Measurements from ENCODE around the gene COASY. TPM values are rescaled to one million over a fixed set of nuclear protein-coding genes. Genes with fewer than 3 reads are reported as not detected.
"Not testable (repeated sequence)": the region's sequence is repeated elsewhere in the genome, so short reads cannot be mapped to it uniquely, and the experiment has no call there.

The COASY gene
- polyA plus RNA-seq, 1 donor from 2014 or later: 64.9 TPM

DNA sequence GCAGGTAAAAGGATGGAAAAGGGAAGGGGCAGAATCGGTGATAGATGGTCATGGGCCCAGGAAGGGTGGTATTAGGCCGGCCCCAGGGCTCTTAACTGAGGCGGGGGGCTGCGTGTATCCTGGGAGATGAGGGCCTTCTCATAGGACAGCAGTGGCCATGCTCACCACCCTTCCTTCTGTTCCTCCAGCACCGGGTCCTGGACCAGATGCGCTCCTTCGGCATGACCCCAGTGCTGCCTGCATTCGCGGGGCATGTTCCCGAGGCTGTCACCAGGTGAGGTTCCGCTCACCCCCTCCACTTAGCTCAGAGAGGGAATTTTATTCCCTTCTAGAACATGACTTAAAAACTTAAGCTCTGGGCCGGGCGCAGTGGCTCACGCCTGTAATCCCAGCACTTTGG, 23.5 kb upstream of the COASY start:
- Mint-ChIP-seq H3K4me1 (peaks cover 16 to 18% (median 17%) of the 10 kb centered on the region in 3 donors), H3K9me3 (no peaks in the 10 kb centered on the region), H3K36me3 (no peaks in the 10 kb centered on the region), H3K27ac (no peak overlapping the region), H3K4me3 (peak overlapping the region in 1 of 4 donors; percentile 74), H3K27me3 (no peaks in the 10 kb centered on the region)

GRCh38 chr17:42540558-42540957, 21.4 kb upstream of the COASY start:
- H3K36me3 Mint-ChIP-seq, H3K27ac Mint-ChIP-seq, H3K9me3 Mint-ChIP-seq, H3K27me3 Mint-ChIP-seq: not testable (repeated sequence)
- peak overlapping the region in 1 of 4 donors; percentile 69 for H3K4me3 Mint-ChIP-seq
- peaks cover 12 to 14% (median 13%) of the 10 kb centered on the region in 3 donors for H3K4me1 Mint-ChIP-seq

DNA sequence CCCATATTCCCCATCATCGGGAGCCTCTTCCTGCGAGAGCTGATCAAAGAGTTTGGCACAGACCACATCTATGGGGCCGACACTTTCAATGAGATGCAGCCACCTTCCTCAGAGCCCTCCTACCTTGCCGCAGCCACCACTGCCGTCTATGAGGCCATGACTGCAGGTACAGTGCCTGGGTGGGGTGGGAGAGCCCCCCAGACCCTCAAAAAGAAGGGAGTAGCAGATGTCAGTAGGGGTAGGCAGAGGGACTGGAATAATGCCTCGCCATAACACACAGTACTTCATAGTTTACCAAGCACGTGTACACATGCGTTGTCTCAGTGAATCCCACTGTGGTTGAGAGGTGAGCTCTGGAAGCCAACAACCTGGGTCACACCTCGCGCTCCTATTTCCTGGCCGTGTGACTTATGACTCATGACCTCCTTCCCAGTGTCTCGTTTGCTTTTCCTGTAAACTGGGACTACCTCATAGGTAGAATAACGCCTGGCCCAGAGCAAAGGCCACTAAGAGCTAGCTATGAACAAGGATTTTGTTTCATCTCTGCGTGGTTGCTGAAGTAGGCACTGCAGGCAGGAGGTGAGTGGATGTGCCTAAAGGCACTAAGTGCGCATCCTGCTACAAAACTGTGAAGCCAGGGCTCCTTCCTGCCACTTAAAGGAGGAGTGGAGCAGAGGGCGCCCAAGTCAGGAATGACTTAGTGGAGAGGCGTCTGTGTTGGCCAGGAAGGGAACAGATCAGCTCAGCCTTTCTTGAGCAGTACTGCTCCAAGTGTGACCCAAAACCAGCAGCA, 20.7 kb upstream of the COASY start:
- Mint-ChIP-seq H3K9me3 (no peaks in the 10 kb centered on the region), H3K4me3 (peak overlapping the region in 1 of 4 donors; percentile 69), H3K27me3 (no peaks in the 10 kb centered on the region), H3K36me3 (no peaks in the 10 kb centered on the region), H3K4me1 (peaks cover 9 to 11% (median 10%) of the 10 kb centered on the region in 3 donors), H3K27ac (peak overlapping the region; percentile 48 to 86 (median 63))

DNA sequence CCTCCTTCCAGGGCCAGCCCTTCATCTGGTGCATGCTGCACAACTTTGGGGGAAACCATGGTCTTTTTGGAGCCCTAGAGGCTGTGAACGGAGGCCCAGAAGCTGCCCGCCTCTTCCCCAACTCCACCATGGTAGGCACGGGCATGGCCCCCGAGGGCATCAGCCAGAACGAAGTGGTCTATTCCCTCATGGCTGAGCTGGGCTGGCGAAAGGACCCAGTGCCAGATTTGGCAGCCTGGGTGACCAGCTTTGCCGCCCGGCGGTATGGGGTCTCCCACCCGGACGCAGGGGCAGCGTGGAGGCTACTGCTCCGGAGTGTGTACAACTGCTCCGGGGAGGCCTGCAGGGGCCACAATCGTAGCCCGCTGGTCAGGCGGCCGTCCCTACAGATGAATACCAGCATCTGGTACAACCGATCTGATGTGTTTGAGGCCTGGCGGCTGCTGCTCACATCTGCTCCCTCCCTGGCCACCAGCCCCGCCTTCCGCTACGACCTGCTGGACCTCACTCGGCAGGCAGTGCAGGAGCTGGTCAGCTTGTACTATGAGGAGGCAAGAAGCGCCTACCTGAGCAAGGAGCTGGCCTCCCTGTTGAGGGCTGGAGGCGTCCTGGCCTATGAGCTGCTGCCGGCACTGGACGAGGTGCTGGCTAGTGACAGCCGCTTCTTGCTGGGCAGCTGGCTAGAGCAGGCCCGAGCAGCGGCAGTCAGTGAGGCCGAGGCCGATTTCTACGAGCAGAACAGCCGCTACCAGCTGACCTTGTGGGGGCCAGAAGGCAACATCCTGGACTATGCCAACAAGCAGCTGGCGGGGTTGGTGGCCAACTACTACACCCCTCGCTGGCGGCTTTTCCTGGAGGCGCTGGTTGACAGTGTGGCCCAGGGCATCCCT, 18.5 kb upstream of the COASY start:
- H3K4me3 Mint-ChIP-seq: no peak overlapping the region
- no peaks in the 10 kb centered on the region for H3K27me3 Mint-ChIP-seq
- no peaks in the 10 kb centered on the region for H3K36me3 Mint-ChIP-seq
- H3K9me3 Mint-ChIP-seq: no peaks in the 10 kb centered on the region
- H3K27ac Mint-ChIP-seq: peak overlapping the region in 1 of 3 donors; percentile 57
- peaks cover 0 to 4% (median 0%) of the 10 kb centered on the region in 3 donors for H3K4me1 Mint-ChIP-seq

- Mint-ChIP-seq H3K9me3 (no peaks in the 10 kb centered on the region), H3K27ac (peak overlapping the region in 1 of 3 donors; percentile 14), H3K27me3 (no peaks in the 10 kb centered on the region), H3K4me1 (peaks cover 4 to 9% (median 4%) of the 10 kb centered on the region in 3 donors), H3K4me3 (peak overlapping the region in 1 of 4 donors; percentile 12), H3K36me3 (no peaks in the 10 kb centered on the region)
Measured at GRCh38 chr17:42544874-42545283, 17.1 kb upstream of the COASY start.

DNA sequence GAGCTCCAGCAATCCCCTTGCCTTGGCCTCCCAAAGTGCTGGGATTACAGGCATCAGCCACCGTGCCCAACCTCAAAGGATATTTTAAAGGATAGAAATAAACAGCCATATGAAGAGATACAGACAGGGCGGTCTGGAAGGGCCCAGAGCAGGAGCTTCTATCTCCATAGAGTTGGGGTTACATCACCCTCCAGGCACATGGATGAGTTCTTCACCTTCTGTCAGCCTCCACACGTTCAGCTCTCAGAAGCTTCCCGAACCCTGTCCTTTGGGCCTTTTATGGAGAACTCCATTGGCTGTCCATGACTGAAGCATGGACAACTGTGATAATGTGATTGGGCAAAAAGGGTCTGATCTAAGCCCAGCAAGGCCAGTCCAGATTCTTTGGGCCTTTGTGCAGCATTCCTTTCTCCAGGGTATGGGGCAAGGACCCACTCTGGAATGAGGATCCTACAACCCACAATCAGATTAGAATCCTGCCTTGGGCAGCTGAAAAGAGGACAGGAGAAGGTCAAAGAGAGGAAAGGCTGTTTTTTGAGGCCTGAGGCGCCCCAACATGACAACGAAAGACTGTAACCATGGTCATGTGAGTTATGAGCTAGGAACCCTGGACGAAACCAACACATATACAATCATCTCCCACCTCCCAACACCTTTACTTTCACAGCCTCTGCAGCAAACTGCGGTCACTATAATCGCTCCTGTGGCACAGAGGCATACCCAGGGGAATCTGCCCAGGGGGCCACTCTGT, 16.0 kb upstream of the COASY start:
- H3K4me1 Mint-ChIP-seq, H3K27ac Mint-ChIP-seq, H3K27me3 Mint-ChIP-seq, H3K4me3 Mint-ChIP-seq, H3K9me3 Mint-ChIP-seq, H3K36me3 Mint-ChIP-seq: not testable (repeated sequence)

GRCh38 chr17:42547001-42547461, 14.9 kb upstream of the COASY start:
- Mint-ChIP-seq H3K4me1 (peaks cover 5 to 9% (median 7%) of the 10 kb centered on the region in 3 donors), H3K4me3 (peak overlapping the region in 2 of 4 donors; percentile 74 to 83), H3K36me3 (no peaks in the 10 kb centered on the region), H3K9me3 (no peaks in the 10 kb centered on the region), H3K27me3 (no peaks in the 10 kb centered on the region), H3K27ac (no peak overlapping the region)

DNA sequence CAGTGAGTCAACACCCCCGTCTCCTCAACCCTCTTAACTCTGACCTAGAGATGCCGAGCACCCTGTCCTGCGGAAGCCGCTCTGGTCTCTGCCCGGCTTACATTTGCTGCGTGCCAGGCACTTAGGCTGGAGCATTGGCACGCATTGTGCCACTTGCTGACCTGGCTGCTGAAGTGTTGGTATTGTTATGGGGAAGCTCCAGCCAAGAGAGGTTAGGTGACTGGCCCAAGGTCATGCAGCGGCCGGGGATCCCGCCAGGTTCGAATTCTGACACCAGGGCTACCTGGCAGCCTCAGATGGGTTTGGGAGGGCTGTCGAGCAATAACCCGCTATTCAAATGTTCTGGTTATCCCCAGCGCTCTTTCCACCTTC, 14.3 kb upstream of the COASY start:
- Mint-ChIP-seq H3K27me3 (no peaks in the 10 kb centered on the region), H3K27ac (no peak overlapping the region), H3K9me3 (no peaks in the 10 kb centered on the region), H3K36me3 (no peaks in the 10 kb centered on the region), H3K4me3 (peak overlapping the region in 1 of 4 donors; percentile 83), H3K4me1 (peaks cover 7 to 9% (median 7%) of the 10 kb centered on the region in 3 donors)

GRCh38 chr17:42548070-42548837, 13.7 kb upstream of the COASY start:
- peaks cover 7 to 9% (median 7%) of the 10 kb centered on the region in 3 donors for H3K4me1 Mint-ChIP-seq
- H3K27me3 Mint-ChIP-seq: no peaks in the 10 kb centered on the region
- H3K4me3 Mint-ChIP-seq: peak overlapping the region; percentile 57 to 83 (median 73)
- H3K27ac Mint-ChIP-seq: peak overlapping the region in 2 of 3 donors; percentile 32 to 87
- no peaks in the 10 kb centered on the region for H3K36me3 Mint-ChIP-seq
- no peaks in the 10 kb centered on the region for H3K9me3 Mint-ChIP-seq

DNA sequence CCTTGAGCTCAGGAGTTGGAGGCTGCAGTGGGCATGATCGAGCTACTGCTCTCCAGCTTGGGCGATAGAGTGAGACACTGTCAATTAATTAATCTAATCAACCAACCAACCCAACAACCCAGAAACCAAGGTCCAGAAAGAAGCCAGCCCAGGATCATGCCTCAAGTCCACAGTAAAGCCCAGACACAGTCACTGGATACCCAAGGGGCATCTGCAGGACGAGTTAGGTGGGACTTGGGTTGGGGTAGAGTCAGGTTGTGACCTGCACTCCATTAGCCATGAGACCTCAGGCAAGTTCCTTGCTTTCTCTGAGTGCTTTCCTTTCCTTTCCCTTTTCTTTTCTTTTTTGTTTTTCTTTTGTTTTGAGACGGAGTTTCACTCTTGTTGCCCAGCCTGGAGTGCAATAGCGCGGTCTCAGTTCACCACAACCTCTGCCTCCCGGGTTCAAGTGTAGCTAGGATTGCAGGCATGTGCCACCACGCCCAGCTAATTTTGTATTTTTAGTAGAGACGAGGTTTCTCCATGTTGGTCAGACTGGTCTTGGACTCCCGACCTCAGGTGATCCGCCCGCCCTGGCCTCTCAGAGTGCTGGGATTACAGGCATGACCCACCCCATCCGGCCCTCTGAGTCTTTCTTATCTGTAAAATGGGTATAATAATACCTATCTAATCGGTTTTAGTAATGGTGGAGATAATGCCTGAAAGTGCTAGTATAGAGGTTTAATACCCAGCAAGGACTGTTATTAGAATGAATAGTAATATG, 12.8 kb upstream of the COASY start:
- Mint-ChIP-seq H3K27ac (peak overlapping the region in 1 of 3 donors; percentile 87), H3K4me3 (peak overlapping the region; percentile 57 to 83 (median 73)), H3K36me3 (no peaks in the 10 kb centered on the region), H3K9me3 (no peaks in the 10 kb centered on the region), H3K4me1 (peaks cover 7 to 12% (median 9%) of the 10 kb centered on the region in 3 donors), H3K27me3 (no peaks in the 10 kb centered on the region)

- H3K27me3 Mint-ChIP-seq, H3K36me3 Mint-ChIP-seq, H3K9me3 Mint-ChIP-seq: not testable (repeated sequence)
- H3K4me3 Mint-ChIP-seq: peak within 1 kb of the TSS; percentile 89 to 98 (median 94)
- H3K4me1 Mint-ChIP-seq: peaks cover 15 to 19% (median 18%) of the 10 kb centered on the region in 3 donors
- H3K27ac Mint-ChIP-seq: peak within 1 kb of the TSS; percentile 74 to 96 (median 96)
Measured at GRCh38 chr17:42552736-42553135, 9.2 kb upstream of the COASY start, which contains the start of gene HSD17B1. Gene HSD17B1, plus strand, starts transcription at chr17:42552923. Its CDS starts 11 bp downstream, at chr17:42552934.

DNA sequence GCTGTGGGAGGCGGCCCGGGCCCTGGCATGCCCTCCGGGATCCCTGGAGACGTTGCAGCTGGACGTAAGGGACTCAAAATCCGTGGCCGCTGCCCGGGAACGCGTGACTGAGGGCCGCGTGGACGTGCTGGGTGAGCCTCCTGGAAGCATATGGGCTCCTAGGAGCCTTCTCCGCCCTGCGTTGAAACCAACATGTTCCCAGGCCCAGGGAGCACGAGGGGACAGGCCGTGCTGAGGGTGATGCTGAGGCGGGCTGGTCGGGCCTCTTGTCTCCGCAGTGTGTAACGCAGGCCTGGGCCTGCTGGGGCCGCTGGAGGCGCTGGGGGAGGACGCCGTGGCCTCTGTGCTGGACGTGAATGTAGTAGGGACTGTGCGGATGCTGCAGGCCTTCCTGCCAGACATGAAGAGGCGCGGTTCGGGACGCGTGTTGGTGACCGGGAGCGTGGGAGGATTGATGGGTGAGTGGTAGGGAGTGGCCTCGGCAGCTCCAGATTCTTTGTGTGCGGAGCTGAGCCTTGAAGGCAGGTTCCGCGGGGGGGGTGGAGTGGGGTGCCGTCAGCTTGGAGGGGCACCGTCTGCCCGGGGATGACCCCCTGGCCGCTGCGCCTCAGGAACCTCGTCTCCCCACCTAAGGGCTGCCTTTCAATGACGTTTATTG, 8.7 kb upstream of the COASY start:
- H3K27me3 Mint-ChIP-seq: no peaks in the 10 kb centered on the region
- peaks cover 15 to 19% (median 17%) of the 10 kb centered on the region in 3 donors for H3K4me1 Mint-ChIP-seq
- H3K4me3 Mint-ChIP-seq: peak overlapping the region; percentile 89 to 98 (median 94)
- peaks cover 2% of the 10 kb centered on the region for H3K36me3 Mint-ChIP-seq
- no peaks in the 10 kb centered on the region for H3K9me3 Mint-ChIP-seq
- peak overlapping the region; percentile 74 to 96 (median 96) for H3K27ac Mint-ChIP-seq

- Mint-ChIP-seq H3K9me3 (no peaks in the 10 kb centered on the region), H3K4me1 (peaks cover 12 to 17% (median 17%) of the 10 kb centered on the region in 3 donors), H3K4me3 (peak overlapping the region; percentile 89 to 98 (median 94)), H3K27me3 (no peaks in the 10 kb centered on the region), H3K36me3 (peaks cover 2% of the 10 kb centered on the region), H3K27ac (peak overlapping the region; percentile 96 to 98 (median 96))
Measured at GRCh38 chr17:42553866-42554249, 8.1 kb upstream of the COASY start.
